Measurements from ENCODE around the gene BRD4.

DNA sequence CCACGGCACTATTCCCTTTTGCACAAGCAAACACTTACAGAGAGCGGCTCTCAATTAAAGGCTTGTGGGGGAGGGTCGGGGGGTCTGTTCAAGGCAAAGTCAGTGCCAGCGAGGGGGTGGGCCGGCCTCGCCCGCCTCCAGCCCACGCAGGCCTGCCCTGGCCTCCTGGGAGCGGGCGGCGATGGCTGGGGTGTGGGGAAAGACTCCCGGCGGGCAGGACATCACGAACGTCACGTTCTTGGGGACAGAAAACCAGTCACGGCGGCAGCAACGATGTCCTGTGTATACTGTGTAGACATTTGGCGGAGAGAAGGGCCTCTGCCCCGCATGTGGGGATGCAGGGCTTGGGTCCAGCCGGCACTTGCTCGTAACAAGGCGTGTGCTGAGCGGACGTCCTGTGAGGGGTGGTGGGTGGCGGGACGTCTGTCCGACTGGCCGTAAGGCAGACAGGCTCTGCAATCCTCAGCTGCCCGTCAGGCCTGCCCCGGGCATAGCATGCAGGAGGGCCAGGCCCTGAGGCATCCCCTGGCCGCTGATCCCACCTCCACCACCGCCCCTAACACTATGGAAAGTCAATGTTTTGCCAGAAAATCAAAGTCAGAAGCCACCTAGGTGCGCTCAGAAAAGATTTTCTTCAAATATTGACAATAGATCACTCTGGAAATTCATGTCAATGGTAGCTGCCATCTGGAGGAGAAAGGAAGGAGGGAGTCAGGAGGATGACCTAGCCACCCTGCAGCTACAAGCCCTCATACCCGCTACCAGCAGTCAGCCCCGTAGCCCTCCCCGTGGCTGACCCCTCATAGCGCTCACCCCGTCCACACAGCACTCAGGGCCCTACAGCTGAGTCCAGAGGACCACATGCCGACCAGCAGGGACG is 94.3 kb downstream of the BRD4 start:
- TF ChIP-seq EZH2phosphoT487 (IDR thresholded peaks at IDR 0.05; ENCODE audit: unreplicated experiment): no peak
- no peak for TF ChIP-seq CTCF (conservative IDR thresholded peaks at IDR 0.05; ENCODE audit: low read depth in 2 of 2)
- TF ChIP-seq POLR2AphosphoS5 (IDR thresholded peaks at IDR 0.05; ENCODE audit: low read depth): no peak
- no peak for TF ChIP-seq EZH2 (IDR thresholded peaks at IDR 0.05; ENCODE audit: low read depth, unreplicated experiment)
- no peak for TF ChIP-seq JUNB (IDR thresholded peaks at IDR 0.05; ENCODE audit: unreplicated experiment)
- TF ChIP-seq, protein P1, sequence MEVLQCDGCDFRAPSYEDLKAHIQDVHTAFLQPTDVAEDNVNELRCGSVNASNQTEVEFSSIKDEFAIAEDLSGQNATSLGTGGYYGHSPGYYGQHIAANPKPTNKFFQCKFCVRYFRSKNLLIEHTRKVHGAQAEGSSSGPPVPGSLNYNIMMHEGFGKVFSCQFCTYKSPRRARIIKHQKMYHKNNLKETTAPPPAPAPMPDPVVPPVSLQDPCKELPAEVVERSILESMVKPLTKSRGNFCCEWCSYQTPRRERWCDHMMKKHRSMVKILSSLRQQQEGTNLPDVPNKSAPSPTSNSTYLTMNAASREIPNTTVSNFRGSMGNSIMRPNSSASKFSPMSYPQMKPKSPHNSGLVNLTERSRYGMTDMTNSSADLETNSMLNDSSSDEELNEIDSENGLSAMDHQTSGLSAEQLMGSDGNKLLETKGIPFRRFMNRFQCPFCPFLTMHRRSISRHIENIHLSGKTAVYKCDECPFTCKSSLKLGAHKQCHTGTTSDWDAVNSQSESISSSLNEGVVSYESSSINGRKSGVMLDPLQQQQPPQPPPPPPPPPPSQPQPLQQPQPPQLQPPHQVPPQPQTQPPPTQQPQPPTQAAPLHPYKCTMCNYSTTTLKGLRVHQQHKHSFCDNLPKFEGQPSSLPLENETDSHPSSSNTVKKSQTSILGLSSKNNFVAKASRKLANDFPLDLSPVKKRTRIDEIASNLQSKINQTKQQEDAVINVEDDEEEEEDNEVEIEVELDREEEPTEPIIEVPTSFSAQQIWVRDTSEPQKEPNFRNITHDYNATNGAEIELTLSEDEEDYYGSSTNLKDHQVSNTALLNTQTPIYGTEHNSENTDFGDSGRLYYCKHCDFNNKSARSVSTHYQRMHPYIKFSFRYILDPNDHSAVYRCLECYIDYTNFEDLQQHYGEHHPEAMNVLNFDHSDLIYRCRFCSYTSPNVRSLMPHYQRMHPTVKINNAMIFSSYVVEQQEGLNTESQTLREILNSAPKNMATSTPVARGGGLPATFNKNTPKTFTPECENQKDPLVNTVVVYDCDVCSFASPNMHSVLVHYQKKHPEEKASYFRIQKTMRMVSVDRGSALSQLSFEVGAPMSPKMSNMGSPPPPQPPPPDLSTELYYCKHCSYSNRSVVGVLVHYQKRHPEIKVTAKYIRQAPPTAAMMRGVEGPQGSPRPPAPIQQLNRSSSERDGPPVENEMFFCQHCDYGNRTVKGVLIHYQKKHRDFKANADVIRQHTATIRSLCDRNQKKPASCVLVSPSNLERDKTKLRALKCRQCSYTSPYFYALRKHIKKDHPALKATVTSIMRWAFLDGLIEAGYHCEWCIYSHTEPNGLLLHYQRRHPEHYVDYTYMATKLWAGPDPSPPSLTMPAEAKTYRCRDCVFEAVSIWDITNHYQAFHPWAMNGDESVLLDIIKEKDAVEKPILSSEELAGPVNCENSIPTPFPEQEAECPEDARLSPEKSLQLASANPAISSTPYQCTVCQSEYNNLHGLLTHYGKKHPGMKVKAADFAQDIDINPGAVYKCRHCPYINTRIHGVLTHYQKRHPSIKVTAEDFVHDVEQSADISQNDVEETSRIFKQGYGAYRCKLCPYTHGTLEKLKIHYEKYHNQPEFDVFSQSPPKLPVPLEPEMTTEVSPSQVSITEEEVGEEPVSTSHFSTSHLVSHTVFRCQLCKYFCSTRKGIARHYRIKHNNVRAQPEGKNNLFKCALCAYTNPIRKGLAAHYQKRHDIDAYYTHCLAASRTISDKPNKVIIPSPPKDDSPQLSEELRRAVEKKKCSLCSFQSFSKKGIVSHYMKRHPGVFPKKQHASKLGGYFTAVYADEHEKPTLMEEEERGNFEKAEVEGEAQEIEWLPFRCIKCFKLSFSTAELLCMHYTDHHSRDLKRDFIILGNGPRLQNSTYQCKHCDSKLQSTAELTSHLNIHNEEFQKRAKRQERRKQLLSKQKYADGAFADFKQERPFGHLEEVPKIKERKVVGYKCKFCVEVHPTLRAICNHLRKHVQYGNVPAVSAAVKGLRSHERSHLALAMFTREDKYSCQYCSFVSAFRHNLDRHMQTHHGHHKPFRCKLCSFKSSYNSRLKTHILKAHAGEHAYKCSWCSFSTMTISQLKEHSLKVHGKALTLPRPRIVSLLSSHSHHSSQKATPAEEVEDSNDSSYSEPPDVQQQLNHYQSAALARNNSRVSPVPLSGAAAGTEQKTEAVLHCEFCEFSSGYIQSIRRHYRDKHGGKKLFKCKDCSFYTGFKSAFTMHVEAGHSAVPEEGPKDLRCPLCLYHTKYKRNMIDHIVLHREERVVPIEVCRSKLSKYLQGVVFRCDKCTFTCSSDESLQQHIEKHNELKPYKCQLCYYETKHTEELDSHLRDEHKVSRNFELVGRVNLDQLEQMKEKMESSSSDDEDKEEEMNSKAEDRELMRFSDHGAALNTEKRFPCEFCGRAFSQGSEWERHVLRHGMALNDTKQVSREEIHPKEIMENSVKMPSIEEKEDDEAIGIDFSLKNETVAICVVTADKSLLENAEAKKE (CRISPR knock-in tag; IDR thresholded peaks at IDR 0.05): no peak
- TF ChIP-seq, protein P2, sequence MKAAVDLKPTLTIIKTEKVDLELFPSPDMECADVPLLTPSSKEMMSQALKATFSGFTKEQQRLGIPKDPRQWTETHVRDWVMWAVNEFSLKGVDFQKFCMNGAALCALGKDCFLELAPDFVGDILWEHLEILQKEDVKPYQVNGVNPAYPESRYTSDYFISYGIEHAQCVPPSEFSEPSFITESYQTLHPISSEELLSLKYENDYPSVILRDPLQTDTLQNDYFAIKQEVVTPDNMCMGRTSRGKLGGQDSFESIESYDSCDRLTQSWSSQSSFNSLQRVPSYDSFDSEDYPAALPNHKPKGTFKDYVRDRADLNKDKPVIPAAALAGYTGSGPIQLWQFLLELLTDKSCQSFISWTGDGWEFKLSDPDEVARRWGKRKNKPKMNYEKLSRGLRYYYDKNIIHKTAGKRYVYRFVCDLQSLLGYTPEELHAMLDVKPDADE (IDR thresholded peaks at IDR 0.05): no peak
- no peak for TF ChIP-seq REST (IDR thresholded peaks at IDR 0.05; ENCODE audit: unreplicated experiment)
- no peak for TF ChIP-seq CREB1 (CRISPR knock-in tag; IDR thresholded peaks at IDR 0.05; ENCODE audit: low read depth)
- no peak for TF ChIP-seq NANOG (IDR thresholded peaks at IDR 0.05; ENCODE audit: borderline replicate concordance)
- no peak for TF ChIP-seq ZNF331 (CRISPR knock-in tag; IDR thresholded peaks at IDR 0.05; ENCODE audit: low read depth)
- no peak for TF ChIP-seq ZNF114 (CRISPR knock-in tag; IDR thresholded peaks at IDR 0.05)
- no peak for TF ChIP-seq STAT1 (IDR thresholded peaks at IDR 0.05; ENCODE audit: unreplicated experiment)
